Measurements from ENCODE around the gene KLF13.

Gene KLF13

DNA sequence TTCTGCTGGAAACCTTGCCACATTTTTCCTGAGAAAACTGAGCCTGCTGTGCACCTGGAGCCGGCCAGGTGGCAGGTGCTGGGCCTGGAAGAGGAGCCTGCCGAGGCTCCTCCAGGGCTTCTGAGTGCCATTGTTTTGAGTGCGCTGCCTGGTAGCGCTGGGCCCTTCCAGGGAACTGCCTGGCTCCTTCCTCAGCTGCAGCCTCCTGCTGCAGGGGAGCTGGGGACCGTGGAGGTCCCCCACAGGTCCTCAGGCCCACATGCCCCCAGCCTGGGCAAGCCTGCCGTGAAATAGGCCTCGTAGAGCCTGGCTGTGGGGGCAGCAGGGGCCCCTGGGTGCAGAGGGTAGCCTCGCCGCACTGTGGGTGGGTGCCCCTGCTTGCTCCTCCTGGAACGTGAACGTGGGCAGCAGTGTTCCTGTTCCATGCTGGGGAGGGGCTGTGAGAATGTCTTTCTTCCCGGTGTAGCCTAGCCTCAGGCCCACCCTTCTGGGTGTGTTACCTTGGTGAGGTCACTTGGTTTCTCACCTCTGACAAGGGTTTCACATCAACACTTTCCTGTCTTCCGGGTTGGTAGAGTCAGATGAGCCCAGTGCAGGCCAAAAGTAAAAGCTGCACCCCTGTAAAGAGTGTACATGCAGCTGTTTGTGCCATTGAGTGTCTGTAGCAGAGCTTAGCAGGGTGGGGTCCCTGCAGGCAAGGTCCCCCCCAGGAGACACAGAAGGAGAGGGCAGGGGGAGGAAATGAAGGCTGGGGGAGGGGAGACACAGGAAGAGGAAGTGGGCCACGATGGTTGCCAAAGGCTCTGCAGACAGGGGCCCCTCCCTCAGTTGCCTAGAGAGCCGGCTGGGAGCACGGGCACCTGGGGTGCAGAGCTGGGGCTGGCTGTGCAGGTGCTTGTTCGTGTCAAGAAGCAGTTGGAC, 34.5 kb downstream of the KLF13 start:
- no peak for DNase-seq (ENCODE audit: low spot score)

DNA sequence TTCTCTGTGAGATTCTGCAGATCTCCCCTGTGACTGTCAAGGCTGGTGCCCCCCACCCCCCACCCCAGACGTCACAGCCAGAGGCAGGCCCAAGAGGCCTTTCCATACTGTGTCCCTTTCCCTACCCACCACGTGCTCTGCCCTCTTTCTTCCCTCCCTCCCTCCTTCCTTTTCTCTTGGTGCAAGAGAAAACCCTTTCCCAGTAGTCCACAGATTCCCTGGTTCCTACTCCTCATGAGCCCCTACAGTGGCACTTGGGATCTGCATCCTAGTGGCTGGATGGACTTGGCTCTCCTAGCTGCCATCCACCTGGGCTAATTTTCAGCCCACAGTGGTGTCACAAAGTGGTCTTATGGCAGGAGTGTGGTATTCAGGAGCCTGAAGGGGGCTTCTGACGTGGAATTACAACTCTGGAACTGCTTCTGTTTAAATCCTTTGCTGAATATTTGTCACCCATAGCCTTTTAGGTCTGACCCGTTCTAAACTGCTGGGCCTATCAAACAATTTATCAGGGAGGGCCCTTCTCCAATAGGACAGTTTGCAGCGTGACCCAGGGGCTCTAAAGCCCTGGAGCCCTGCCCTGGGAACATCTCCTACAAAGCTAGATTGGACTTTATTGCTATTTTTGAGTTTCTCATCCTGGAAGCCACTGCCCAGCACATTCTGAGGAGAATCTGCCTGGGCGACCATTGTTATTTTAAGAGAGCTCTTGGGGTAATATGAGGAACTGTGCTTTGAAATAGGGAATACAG, 35.3 kb downstream of the KLF13 start:
- DNase-seq (ENCODE audit: low spot score) = no peak
- FAIRE-seq = no peak

More for the DNA sequence above, 34.5 kb downstream of the KLF13 start:
- no peak for FAIRE-seq

DNA sequence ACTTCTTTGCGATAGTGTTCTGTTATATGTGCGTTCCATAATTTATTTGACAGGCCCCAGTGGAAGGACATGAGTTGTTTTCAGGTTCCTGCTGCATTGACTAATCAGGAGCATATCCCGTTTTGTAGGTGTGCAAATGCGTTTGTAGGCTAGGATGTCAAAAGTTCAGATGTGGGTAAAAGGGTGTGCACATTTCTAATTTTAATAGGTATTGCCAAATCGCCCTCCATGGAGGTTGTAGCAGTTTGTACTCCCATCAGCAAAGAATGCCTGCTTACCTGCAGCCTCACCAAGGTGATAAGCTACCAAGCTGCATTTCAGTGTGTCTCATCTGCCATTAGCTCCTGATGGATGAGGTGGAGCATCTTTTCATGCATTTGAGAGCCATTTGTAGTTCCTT, 36.3 kb downstream of the KLF13 start:
- FAIRE-seq (no peak), DNase-seq (ENCODE audit: low spot score) (no peak)

DNA sequence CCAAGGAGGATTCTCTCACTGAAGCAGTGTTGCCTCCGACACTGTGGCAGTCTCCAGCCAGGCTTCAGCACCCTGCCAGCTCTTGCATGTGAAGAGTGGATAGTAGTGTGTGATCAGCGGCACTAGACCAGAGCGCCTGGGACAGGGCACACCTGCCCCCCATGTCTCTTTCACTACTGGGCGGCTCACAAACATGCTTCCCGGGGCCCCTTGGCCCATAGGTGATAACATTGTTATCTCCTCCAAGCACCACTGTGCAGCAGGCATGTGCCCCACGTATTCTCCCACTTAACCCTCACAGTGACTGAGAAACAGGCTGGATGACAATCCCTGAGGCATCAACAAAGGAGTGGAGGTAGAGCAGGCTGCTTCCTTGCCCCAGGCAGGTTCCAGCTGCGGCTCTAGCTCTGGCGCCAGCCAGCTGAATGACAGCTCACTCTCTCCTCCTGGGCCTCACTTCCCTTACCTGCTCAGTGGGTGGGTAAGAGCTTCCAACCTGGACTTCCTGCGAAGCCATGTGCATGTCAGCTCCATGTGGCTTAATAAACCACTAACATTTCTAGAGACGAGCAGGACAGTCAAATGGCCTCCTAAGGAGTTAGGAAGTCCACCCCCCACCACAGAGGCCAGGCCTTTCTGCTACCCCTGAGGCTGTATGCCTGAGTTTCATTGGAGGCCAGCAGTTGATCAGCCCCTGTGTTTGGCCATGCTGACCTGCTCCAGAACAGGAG, 37.8 kb downstream of the KLF13 start:
- DNase-seq (ENCODE audit: low spot score) = no peak

DNA sequence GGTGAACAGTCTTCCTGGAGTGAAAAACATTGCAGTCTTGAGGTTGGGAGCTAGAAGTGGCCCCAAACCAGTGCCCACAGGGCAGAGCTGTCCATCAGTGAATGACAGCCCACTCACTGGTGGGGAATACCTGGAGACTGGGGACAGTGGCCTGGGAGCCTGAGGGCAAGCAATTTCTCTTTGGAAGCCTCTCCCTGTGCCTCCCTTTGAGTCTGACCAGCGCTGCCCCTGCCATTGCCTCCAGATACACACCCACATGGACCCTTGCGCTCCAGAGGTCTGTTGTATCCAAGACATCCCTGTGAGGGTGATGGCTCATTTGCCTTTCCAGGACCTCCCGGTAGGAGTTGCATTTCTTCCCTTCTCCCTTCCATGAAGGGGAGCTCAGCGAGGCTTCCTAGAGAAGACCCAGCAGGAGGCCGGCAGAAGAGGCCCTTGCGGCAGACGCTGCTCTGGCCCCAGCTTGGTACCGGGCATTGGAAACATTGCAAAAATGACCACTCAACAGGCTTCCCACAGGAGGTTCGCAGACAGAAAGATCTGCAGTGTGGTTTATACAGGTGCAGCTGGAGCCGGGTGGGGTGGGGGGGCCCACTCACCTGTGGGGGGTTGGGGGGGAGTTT, 38.5 kb downstream of the KLF13 start:
- FAIRE-seq (no peak), DNase-seq (ENCODE audit: low spot score) (no peak)

More for the DNA sequence above, 37.8 kb downstream of the KLF13 start:
- no peak for FAIRE-seq

DNA sequence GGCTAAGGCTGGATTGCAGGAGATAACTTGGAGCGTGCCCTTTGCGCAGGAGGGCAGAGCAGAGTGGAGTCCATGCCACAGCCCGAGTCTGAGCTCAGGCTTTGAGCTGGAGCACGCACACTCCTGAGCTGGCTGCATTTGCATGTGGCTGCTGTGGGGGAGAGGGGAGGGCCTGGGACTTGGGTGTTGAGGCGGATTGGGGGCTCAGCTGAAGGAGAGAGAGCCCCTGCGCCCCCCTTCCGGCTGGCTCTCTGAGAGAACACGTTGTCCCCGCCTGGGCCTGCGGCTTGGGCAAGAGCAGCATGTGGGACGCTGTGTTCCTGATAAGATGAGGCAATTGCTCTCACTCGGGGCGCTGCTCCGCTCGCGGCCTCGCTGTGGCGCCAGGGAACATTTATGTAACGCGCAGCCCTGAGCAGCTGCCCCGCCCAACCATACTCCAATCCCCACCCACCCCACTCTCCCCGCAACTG, 39.1 kb downstream of the KLF13 start:
- DNase-seq (ENCODE audit: low spot score) (no peak), FAIRE-seq (no peak)

DNA sequence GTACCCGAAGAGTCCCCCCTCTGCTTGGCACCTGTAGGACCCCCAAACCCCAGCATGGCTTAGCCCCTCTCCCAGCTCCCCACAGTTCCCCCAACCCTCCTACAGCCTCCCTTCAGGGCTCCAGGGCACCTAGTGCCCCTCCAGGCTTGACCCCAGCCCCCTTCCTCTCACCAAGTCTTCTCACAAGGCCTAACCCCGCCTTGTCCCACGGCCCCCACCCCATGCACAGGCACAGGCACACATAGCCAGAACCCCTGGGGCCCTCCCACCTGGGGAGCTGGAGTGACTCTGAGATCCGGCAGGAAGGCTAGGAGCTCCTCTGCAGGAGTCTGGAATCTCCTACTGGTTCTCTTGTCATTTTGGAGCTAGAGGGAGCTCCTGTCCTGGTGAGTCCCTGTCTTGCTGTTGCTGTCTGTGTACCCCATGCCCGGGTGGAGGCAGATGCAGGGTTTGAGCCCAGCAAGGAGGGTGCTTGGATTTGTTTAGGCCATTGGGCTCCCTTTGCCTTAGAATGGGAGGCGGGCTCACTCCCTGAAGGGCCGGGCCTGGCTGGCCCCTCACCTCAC, 39.6 kb downstream of the KLF13 start:
- no peak for DNase-seq (ENCODE audit: low spot score)
- no peak for FAIRE-seq

DNA sequence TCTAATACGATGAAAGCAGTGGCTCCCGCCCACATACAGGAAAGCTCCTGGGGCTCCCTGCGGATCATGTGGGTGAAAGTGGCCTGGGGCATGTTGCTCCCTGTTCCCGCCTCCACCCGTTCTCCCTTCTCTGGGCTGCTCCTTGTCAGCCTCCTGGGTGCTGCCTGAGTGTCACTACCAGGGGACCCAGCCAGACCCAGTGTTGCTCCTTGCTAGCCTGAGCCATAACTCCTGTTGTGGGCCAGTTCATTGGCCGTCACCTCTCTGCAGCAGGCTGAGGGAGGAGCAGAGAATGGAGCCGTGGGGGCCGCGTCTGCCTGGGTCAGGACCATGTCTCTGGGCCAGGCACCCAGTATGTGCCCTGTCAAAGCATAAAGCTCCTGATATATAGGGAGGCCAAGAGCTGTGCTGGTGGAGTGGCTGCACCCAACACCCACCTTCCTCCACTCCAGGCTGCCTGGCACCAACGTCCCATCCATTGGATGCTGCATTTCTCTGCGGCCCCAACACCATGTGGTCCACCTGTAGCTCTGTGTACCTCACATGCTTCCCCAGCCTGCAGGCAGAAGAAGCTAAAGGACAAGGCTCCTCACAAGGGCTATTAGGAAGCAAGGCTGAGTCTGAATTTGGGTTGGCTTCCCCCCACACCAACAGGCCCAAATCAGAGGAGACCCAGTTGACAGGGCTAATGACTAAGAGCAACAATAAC, 40.5 kb downstream of the KLF13 start:
- FAIRE-seq (no peak), DNase-seq (ENCODE audit: low spot score) (no peak)

DNA sequence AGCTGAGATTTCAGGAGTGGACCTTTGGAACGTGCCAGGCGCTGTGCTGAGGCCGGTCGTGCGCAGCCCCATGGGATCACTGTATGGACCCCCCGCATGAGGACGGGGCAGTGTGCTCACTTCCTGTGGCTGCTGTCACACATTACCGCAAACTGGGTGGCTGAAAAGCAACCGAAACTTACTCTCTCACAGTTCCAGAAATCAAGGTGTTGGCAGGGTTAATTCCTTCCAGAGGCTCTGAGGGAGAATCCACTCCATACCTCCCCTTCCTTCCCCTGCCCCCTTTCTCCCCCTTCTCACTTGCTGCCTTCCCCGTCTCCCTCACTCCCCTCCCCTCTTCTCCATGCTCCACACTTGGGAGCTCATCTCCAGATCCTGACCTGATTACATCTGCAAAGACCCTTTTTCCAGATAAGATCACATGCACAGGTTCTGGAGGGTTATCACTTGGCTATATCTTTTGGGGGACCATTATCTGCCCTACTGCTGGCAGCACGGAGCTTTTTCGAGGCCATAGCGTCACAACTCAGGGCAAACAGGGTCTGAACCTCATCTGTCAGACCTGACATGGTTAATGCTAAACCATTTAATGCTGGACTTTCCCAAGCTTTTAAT, 41.2 kb downstream of the KLF13 start:
- no peak for DNase-seq (ENCODE audit: low spot score)
- no peak for FAIRE-seq

DNA sequence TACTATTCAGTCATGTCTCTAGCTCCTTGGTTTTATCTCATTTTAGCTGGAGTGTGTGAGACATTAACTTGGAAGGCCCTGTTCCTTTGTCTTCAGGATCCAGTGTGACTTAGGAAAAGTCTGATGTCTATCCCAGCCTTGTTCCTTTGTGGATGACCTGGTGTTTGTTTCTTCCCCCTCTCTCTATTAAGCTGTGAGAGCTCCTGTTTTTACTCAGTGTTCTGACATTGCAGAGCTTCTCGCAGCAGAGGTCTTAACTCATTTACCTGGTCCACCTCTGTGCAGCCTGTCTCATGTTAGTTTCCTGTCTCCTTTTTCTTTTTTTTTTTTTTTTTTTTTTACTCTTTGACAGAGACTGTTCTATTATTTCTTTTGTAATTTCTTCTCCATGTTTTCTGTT, 43.1 kb downstream of the KLF13 start:
- FAIRE-seq = no peak
- no peak for DNase-seq (ENCODE audit: low spot score)

DNA sequence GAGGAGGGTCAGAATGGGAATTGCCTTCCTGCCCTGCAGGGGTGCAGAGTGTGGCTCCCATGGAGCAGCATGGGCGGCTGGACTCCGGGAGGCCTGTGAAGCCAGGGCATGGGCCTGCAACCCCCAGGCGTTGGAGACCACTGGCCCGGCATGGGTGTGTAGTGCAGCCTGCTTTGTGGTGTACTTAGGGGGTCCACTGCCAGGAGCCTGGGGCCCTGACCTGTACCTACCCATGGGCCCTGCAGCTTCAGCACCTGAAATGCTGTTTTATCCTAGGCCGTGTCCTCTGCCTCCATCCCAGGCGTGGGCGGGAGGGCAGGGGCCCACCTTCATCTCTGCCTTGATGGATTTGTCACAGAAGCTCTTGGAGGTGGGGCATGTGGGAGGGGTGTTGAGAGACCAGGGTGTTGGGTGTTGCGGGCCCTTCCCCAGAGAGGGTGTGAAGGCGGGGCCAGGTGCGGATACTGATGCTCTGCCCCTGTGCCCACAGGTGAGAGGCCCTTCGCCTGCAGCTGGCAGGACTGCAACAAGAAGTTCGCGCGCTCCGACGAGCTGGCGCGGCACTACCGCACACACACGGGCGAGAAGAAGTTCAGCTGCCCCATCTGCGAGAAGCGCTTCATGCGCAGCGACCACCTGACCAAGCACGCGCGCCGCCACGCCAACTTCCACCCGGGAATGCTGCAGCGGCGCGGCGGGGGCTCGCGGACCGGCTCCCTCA, 45.0 kb downstream of the KLF13 start:
- FAIRE-seq (no peak), DNase-seq (ENCODE audit: low spot score) (no peak)

DNA sequence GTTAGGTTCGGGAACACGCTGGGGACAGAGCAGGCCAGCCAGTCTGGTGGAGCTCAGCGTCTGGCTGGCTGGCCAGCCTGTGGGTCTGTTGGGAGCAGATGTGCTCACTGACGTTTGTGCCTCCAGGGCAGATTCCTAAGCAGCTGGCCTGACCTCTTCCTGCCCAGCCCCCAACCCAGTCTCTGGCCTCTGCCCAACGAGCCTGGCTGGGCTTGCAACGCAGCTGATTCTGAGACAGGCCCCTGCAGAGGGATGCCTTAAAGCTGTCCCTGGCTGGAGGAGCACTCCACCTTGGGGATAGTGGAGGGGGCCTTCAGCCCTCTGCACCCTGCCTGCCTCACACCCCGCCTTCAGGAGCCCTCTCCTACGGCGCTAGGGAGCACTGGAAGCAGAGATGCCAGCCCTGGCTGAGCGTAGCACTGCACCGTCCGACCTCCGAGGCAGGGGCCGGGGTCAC, 46.0 kb downstream of the KLF13 start:
- FAIRE-seq = no peak
- DNase-seq (ENCODE audit: low spot score) = no peak

DNA sequence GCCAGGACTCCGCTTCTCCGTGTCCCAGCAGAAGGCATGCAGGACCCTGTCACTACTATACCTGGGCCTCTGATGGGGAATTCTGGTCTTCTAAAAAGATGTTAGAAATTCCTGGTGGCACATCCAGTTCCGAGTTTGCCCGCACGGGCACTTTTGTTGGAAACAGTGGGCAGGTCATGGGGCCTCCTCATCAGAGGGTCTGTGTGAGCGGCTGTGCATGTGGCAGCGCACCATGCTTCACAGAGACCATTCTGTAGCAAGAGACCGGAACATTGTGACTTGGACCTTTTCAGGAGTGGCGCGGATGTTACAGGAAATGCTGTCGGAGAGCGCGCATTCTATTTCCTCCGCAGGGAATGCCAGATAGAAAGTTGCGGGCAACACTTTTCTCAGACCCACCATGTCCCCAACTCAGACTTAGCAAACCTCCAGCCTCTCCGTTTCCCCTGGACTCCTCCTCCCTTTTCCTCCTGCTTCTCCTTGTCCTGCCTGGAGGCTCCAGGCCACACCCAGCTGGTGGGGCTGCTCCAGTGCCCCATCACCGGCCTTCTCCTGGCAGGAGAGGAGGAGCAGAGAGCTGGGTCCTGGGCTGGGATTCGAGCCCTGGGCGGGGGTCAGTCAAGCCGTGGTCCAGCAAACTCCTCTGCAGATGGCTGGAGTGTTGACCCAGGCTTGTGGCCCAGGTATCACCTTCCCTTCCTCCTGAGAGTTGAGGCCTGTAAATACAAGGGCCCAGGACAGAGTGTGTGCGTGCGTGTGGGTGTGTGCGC, 46.6 kb downstream of the KLF13 start:
- DNase-seq (ENCODE audit: low spot score) (no peak), FAIRE-seq (no peak)

DNA sequence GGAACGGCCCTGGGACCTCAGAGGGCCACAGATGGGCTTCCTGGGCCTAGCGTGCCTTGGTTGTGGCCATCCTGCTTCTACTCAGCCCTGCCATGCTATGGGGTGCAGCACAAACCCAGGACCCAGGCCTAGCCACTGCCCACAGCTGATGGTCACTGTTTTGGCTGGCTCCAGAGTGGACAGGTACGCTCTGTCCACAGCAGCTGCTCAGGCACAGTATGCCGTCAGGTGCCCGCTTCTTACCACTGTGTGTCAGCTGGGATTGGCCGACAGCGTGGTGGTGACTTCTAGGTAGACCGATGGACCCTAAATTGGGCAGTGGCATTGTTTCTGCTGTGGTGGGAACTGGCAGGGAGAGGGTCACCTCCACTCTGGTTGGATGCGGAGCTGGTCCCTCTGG, 47.3 kb downstream of the KLF13 start:
- no peak for FAIRE-seq
- DNase-seq (ENCODE audit: low spot score) = no peak

DNA sequence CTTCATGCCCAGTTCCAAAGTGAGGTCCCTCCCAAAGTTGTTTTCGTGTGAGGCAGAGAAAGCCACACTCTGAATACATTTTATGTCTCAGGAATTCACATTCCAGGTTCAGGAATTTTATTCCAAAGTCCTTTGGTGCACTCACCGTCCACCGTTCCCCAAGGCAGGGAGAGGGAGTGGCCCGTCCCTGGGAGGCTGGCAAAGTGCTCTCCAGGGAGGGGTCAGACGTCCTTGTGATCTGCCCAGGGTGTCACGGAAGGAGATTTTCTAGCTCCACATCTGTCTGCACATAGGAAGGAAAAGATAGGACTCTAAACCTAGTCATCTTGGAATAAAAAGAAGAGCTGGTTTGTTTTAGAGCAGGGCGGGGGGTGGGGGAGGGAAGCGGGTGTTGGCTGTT, 47.9 kb downstream of the KLF13 start:
- DNase-seq (ENCODE audit: low spot score) = no peak
- no peak for FAIRE-seq

DNA sequence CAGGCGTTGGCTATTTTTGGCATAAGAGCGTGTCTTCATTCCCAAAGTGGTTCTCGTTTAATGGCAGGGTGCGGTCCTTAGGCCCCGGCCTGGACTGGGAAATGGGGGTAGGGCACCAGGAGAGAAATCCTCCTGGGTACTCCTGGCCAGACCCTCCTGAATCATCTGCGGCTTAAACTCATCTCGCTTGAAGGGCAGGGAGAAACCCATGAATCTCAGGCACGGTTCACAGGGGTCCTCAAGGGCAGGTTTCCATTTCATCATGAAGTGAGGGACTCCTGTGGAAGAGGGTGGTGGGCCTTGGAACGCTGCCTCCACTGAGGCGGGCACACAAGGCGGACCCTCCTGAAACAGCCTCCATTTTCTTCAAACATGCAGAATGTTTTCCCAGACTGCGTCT, 48.4 kb downstream of the KLF13 start:
- DNase-seq (ENCODE audit: low spot score) (no peak), FAIRE-seq (no peak)

DNA sequence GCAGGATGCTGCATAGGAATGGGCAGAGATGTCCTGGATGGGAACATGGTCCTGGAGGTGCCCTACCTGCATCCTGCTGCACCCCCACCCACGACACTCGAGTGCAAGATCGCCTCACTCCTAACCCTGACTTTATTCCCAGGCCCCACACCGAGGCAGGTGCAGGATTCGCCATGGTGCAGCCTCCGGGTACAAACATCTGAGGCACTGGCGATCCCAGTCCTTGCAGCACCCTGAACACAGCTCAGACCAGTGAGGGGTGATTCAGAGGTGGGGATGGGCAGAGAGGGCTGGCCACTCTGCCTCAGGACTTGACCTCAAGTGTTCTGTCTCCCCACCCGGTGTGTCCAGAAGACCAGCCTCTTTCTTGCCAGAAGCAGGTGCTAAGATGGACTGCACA, 49.1 kb downstream of the KLF13 start:
- DNase-seq (ENCODE audit: low spot score) (no peak), FAIRE-seq (no peak)

DNA sequence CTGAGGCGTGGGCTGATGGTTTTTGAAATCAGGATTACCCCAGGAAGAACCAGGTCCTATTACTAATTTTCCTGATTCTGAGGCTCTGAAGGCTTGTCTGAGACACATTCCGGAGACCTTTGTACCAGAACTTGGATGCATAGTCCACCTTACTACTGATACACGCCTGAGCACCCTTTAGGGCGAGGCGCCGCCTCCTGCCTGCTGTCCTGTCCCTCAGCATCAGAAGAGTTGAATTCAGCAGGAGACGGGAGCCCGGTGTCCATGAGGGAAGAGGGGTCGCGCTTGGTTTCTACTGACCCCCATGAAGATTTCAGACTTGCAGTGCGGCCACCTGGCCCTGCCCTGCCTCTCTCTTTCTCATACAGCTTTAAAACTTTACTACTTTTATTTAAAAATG, 49.9 kb downstream of the KLF13 start:
- DNase-seq (ENCODE audit: low spot score) (no peak), FAIRE-seq (no peak)

All from urothelium cell line (cell line).